Pancreas (tissue), 10 donors: Measurements from ENCODE around the gene IL23R. TPM values are rescaled to one million over a fixed set of nuclear protein-coding genes. Genes with fewer than 3 reads are reported as not detected.
A peak's percentile ranks its signal among the peaks of the same experiment; 100 is the strongest.

Experiments used
- ATAC-seq, 4 donors: fragments of 200-7000 bp; cut with Tn5 transposase; one replicate each; pipeline versions ENCODE4 v1.8.0 to v1.9.1; 2020; ENCODE audit warnings: mild to moderate bottlenecking in 4 of 4, moderate library complexity in 4 of 4
- DNase-seq, 6 donors: peaks; one replicate each; pipeline ENCODE4 v3.0.0-alpha.2; 2020
- FAIRE-seq: peaks from 2 replicates; lab custom pipeline; 2012; peaks lifted over from hg19 to GRCh38; lab: Jason Lieb, UNC
- H3K27ac ChIP-seq, 4 donors: fragments of 200-600 bp; sonication (generic); 1 replicate in 3 of 4; 2 replicates in 1 of 4; pipeline versions ENCODE4 v1.5.0 to v1.8.0; 2020
- H3K27me3 ChIP-seq, 4 donors: fragments of 200-600 bp; one replicate each; pipeline ENCODE4 v1.8.0; 2021
- H3K36me3 ChIP-seq, 3 donors: fragments of 200-600 bp; sonication (generic) in 1 of 3; one replicate each; pipeline versions ENCODE4 v1.5.0 to v1.8.0; 2020 to 2021
- H3K4me1 ChIP-seq, 3 donors: fragments of 200-600 bp; one replicate each; pipeline ENCODE4 v1.8.0; 2021
- H3K4me3 ChIP-seq, 4 donors: fragments of 200-600 bp; sonication (generic) in 2 of 4; one replicate each; pipeline versions ENCODE4 v1.5.0 to v1.8.0; 2020 to 2021
- H3K9me3 ChIP-seq, 4 donors: fragments of 200-600 bp; one replicate each; pipeline ENCODE4 v1.8.0; 2021
- CTCF ChIP-seq, 4 donors: fragments of 200-600 bp; sonication (generic) in 3 of 4; IDR thresholded peaks; one replicate each; pipeline versions ENCODE4 v1.5.0 to v1.8.0; 2021; ENCODE audit warnings: antibody characterized with exemption in 4 of 4
- WGBS, 2 donors: extraction: QIAGEN DNeasy Blood & Tissue Kit; methylation state at CpG; one replicate each; pipeline ENCODE4 v1.1.7; 2013; 5-methylcytosine and 5-hydroxymethylcytosine counted together
- intact Hi-C, 3 donors: fragments of 100-400 bp; cut with DNase I; formaldehyde crosslinking; loops; one replicate each; pipeline versions ENCODE4 v1.11.1 to v1.14.2; 2022
- polyA plus RNA-seq, 2 donors: library from polyadenylated mRNA; stranded (reverse); fragments of 200-250 nt; gene quantifications; one replicate each; pipeline ENCODE4 v1.2.3, GENCODE V29; 2013
- total RNA-seq, 6 donors: library from RNA; stranded (reverse); fragmentation: NEBNext Ultra II Directional in 4 of 6; extraction: Animal tissue kit (Norgen Biotek cat#: 25700) in 4 of 6; gene quantifications; one replicate each; pipeline versions ENCODE4 v1.2.1 to v1.2.4, GENCODE V29; 2021 to 2023
- donor health status: healthy with polysubstance abuse.
- donor health status: DM: no; HTN: no; CAD: no; lungs with moderate emphysema.
- donor health status: DM: no; HTN: no; CAD: no.
- donor health status: control.
- donor health status: control.
- donor health status: Bipolar disorder and iron deficiency.
- donor health status: DM: yes; HTN: yes; CAD: no.
- donor health status: DM: no; HTN: no; CAD: no.
- donor health status: DM: no; HTN: no; CAD: no.
- donor health status: DM: yes; HTN: yes; CAD: no.

The IL23R gene
- total and polyA plus RNA-seq, 8 donors, result 0.05 to 0.22 (median 0.12) TPM; not detected in 3

- Histone ChIP-seq H3K27ac (no peak overlapping the region), H3K9me3 (no peaks in the 10 kb centered on the region), H3K4me1 (peaks cover 0 to 9% (median 8%) of the 10 kb centered on the region in 3 donors), H3K27me3 (no peaks in the 10 kb centered on the region), H3K36me3 (no peaks in the 10 kb centered on the region), H3K4me3 (peak overlapping the region in 1 of 4 donors; percentile 3)
- no peak for DNase-seq
- FAIRE-seq, result no peak
- whole genome bisulfite sequencing, 2 donors, result 21 to 25% methylated on average over 5 of the region's 5 CpGs
- no peak for TF ChIP-seq CTCF (IDR thresholded peaks at IDR 0.05)
- ATAC-seq, result peak; percentile 54 to 76 (median 67)
- intact Hi-C loops, result no loop called here
Measured at GRCh38 chr1:67280696-67281095, 114.4 kb downstream of the IL23R start.

- Histone ChIP-seq H3K9me3 (no peaks in the 10 kb centered on the region), H3K4me1 (peaks cover 0 to 9% (median 8%) of the 10 kb centered on the region in 3 donors), H3K36me3 (no peaks in the 10 kb centered on the region), H3K4me3 (peak overlapping the region in 1 of 4 donors; percentile 3), H3K27me3 (no peaks in the 10 kb centered on the region), H3K27ac (no peak overlapping the region)
- WGBS, 2 donors, result 20 to 23% methylated on average over 3 of the region's 3 CpGs
- ATAC-seq (peak; percentile 77 to 96 (median 86)), FAIRE-seq (no peak), DNase-seq (no peak)
- intact Hi-C loops, result no loop called here
- no peak for TF ChIP-seq CTCF (IDR thresholded peaks at IDR 0.05)
Measured at GRCh38 chr1:67281244-67281643, 115.0 kb downstream of the IL23R start.

- ATAC-seq, result no peak
- Histone ChIP-seq H3K36me3 (no peaks in the 10 kb centered on the region), H3K27ac (no peak overlapping the region), H3K4me3 (no peak overlapping the region), H3K9me3 (no peaks in the 10 kb centered on the region), H3K27me3 (no peaks in the 10 kb centered on the region), H3K4me1 (peaks cover 0 to 4% (median 2%) of the 10 kb centered on the region in 3 donors)
- WGBS, 2 donors, result 80 to 88% methylated on average over 8 of the region's 8 CpGs
- no peak for TF ChIP-seq CTCF (IDR thresholded peaks at IDR 0.05)
- no peak for FAIRE-seq
- intact Hi-C loops, result no loop called here
- no peak for DNase-seq
Measured at GRCh38 chr1:67285780-67286488, 119.7 kb downstream of the IL23R start.

GRCh38 chr1:67290236-67290635 is 124.0 kb downstream of the IL23R start:
- no peaks in the 10 kb centered on the region for H3K27me3 ChIP-seq
- ATAC-seq (no peak), DNase-seq (no peak), FAIRE-seq (no peak)
- H3K36me3 ChIP-seq, result no peaks in the 10 kb centered on the region
- TF ChIP-seq CTCF (IDR thresholded peaks at IDR 0.05), result no peak
- H3K4me1 ChIP-seq, result no peaks in the 10 kb centered on the region
- intact Hi-C loops, result no loop called here
- no peaks in the 10 kb centered on the region for H3K9me3 ChIP-seq
- no peak overlapping the region for H3K4me3 ChIP-seq
- WGBS, 2 donors, result 55 to 56% methylated on average over 4 of the region's 4 CpGs
- H3K27ac ChIP-seq, result no peak overlapping the region
